DND-41 (cell line): ENCODE measurements around the gene TCF7L2.

Experiments used
- EZH2 ChIP-seq: IDR thresholded peaks from 3 replicates; pipeline ENCODE4 v1.6.1; 2012; ENCODE audit warnings: borderline replicate concordance, low read depth, mild to moderate bottlenecking, moderate library complexity, low read length, inconsistent platforms; ENCODE audit not compliant: severe bottlenecking
- TF ChIP-seq, protein P1 (sequence below): IDR thresholded peaks from 2 replicates; pipeline ENCODE4 v1.5.1; 2012; ENCODE audit warnings: borderline replicate concordance, low read length, moderate library complexity, mild to moderate bottlenecking; ENCODE audit not compliant: poor library complexity, severe bottlenecking; ENCODE audit errors: extremely low read depth

DNA sequence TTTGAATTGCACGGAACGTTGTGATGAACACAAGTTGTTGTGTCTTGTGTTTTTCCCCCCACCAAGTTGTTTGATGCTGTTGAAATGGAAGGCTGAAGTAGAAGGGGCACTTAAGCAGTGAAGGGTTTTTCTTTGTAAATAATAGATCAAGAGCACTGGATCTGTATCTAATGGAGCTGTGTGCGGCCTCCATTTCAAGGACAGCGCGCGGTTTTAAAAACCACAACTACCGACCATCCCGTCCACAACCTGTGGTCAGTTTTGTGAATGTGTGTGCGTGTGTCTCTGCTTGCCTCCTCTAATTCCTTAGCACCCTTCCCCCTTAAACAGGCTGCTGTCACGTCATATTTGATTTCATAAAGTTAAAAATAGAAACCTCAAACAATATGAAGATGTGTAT is 165.5 kb downstream of the TCF7L2 start:
- TF ChIP-seq, protein P1, sequence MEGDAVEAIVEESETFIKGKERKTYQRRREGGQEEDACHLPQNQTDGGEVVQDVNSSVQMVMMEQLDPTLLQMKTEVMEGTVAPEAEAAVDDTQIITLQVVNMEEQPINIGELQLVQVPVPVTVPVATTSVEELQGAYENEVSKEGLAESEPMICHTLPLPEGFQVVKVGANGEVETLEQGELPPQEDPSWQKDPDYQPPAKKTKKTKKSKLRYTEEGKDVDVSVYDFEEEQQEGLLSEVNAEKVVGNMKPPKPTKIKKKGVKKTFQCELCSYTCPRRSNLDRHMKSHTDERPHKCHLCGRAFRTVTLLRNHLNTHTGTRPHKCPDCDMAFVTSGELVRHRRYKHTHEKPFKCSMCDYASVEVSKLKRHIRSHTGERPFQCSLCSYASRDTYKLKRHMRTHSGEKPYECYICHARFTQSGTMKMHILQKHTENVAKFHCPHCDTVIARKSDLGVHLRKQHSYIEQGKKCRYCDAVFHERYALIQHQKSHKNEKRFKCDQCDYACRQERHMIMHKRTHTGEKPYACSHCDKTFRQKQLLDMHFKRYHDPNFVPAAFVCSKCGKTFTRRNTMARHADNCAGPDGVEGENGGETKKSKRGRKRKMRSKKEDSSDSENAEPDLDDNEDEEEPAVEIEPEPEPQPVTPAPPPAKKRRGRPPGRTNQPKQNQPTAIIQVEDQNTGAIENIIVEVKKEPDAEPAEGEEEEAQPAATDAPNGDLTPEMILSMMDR = no peak
- TF ChIP-seq EZH2 = no peak
